MM.1S (cell line): Measurements from ENCODE around the gene SMG6.

ENCODE experiments used
- EZH2 ChIP-seq: fragments of 300-600 bp; sonication (generic); optimal IDR thresholded peaks from 2 replicates; pipeline ENCODE3; 2017; ENCODE audit warnings: low read depth, mild to moderate bottlenecking, antibody characterized with exemption, low read length, mixed read lengths
- TF ChIP-seq, protein P1 (sequence below): fragments of 300-600 bp; sonication (generic); IDR thresholded peaks from 2 replicates; pipeline ENCODE4 v1.5.1; 2016; ENCODE audit warnings: antibody characterized with exemption, low read length, mixed read lengths

DNA sequence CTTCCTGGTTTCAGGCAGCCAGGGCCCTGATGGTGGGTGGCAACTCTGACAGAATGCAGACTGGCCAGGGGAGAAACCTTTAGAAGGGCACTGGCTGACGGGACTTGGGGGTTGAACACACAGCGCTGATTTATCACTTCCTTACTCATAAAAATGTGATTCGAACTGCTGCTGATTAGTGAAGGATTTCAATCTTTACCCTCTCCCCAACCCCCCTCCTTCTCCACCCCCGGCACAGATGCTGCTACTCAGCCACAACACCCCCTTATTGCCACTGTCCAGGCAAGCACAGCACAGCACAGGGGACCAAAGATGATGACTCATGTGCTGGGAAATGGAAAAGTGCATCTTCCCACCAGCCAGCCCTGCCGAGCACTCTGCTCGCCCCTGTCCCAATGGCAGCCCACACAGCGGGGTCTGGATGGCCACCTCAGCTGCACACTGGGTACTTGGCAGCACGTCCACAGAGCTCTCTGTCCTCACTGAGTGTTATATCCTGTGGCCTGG is 70.1 kb downstream of the SMG6 start:
- TF ChIP-seq EZH2, result no peak
- TF ChIP-seq, protein P1, sequence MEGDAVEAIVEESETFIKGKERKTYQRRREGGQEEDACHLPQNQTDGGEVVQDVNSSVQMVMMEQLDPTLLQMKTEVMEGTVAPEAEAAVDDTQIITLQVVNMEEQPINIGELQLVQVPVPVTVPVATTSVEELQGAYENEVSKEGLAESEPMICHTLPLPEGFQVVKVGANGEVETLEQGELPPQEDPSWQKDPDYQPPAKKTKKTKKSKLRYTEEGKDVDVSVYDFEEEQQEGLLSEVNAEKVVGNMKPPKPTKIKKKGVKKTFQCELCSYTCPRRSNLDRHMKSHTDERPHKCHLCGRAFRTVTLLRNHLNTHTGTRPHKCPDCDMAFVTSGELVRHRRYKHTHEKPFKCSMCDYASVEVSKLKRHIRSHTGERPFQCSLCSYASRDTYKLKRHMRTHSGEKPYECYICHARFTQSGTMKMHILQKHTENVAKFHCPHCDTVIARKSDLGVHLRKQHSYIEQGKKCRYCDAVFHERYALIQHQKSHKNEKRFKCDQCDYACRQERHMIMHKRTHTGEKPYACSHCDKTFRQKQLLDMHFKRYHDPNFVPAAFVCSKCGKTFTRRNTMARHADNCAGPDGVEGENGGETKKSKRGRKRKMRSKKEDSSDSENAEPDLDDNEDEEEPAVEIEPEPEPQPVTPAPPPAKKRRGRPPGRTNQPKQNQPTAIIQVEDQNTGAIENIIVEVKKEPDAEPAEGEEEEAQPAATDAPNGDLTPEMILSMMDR, result no peak
